KOPT-K1 (cell line): ENCODE measurements around the gene THAP10.
"Not testable (repeated sequence)": the region's sequence is repeated elsewhere in the genome, so short reads cannot be mapped to it uniquely, and the experiment has no call there.

Experiments used
- H3K27ac ChIP-seq: fragments of 200-600 bp; sonication (generic); 2 replicates; pipeline ENCODE4 v1.5.1; 2016; ENCODE audit warnings: antibody characterized with exemption, mild to moderate bottlenecking, low read depth, low read length; ENCODE audit not compliant: poor library complexity, severe bottlenecking
- H3K36me3 ChIP-seq: fragments of 200-600 bp; sonication (generic); 2 replicates; pipeline ENCODE4 v1.5.1; 2017; ENCODE audit warnings: antibody characterized with exemption, mild to moderate bottlenecking, low read length, moderate library complexity; ENCODE audit not compliant: insufficient read depth
- H3K9me3 ChIP-seq: fragments of 200-600 bp; sonication (generic); 2 replicates; pipeline ENCODE4 v1.5.1; 2017; ENCODE audit warnings: antibody characterized with exemption, low read length, mild to moderate bottlenecking; ENCODE audit not compliant: insufficient read depth, poor library complexity, severe bottlenecking

THAP10 gene

GRCh38 chr15:70867911-70868467 lies 24.2 kb downstream of the THAP10 start:
- no peaks in the 10 kb centered on the region for H3K36me3 ChIP-seq
- no peaks in the 10 kb centered on the region for H3K9me3 ChIP-seq
- H3K27ac ChIP-seq: no peak overlapping the region

GRCh38 chr15:70866982-70867641 lies 25.1 kb downstream of the THAP10 start:
- Histone ChIP-seq H3K36me3 (no peaks in the 10 kb centered on the region), H3K9me3 (no peaks in the 10 kb centered on the region), H3K27ac (no peak overlapping the region)

GRCh38 chr15:70863450-70864218 lies 28.6 kb downstream of the THAP10 start:
- Histone ChIP-seq H3K27ac (no peak overlapping the region), H3K9me3 (no peaks in the 10 kb centered on the region), H3K36me3 (no peaks in the 10 kb centered on the region)

GRCh38 chr15:70859998-70860397 lies 32.2 kb downstream of the THAP10 start:
- no peaks in the 10 kb centered on the region for H3K36me3 ChIP-seq
- H3K27ac ChIP-seq: no peak overlapping the region
- H3K9me3 ChIP-seq: no peaks in the 10 kb centered on the region

- no peak overlapping the region for H3K27ac ChIP-seq
- no peaks in the 10 kb centered on the region for H3K9me3 ChIP-seq
- H3K36me3 ChIP-seq: no peaks in the 10 kb centered on the region
These were observed 32.8 kb downstream of the THAP10 start for GRCh38 chr15:70859322-70859908.

- not testable (repeated sequence) for H3K27ac ChIP-seq, H3K36me3 ChIP-seq, H3K9me3 ChIP-seq
These were observed 33.5 kb downstream of the THAP10 start for GRCh38 chr15:70858614-70859321.

GRCh38 chr15:70857562-70858285 lies 34.5 kb downstream of the THAP10 start:
- H3K36me3 ChIP-seq: no peaks in the 10 kb centered on the region
- no peaks in the 10 kb centered on the region for H3K9me3 ChIP-seq
- H3K27ac ChIP-seq: no peak overlapping the region

GRCh38 chr15:70856884-70857561 lies 35.2 kb downstream of the THAP10 start:
- Histone ChIP-seq H3K27ac (no peak overlapping the region), H3K36me3 (no peaks in the 10 kb centered on the region), H3K9me3 (no peaks in the 10 kb centered on the region)

- no peak overlapping the region for H3K27ac ChIP-seq
- no peaks in the 10 kb centered on the region for H3K9me3 ChIP-seq
- H3K36me3 ChIP-seq: no peaks in the 10 kb centered on the region
These were observed 35.9 kb downstream of the THAP10 start for GRCh38 chr15:70856177-70856883.

GRCh38 chr15:70855764-70856163 lies 36.5 kb downstream of the THAP10 start:
- H3K36me3 ChIP-seq: no peaks in the 10 kb centered on the region
- H3K27ac ChIP-seq: no peak overlapping the region
- H3K9me3 ChIP-seq: no peaks in the 10 kb centered on the region

GRCh38 chr15:70854666-70854976 lies 37.6 kb downstream of the THAP10 start:
- no peak overlapping the region for H3K27ac ChIP-seq
- H3K9me3 ChIP-seq: no peaks in the 10 kb centered on the region
- no peaks in the 10 kb centered on the region for H3K36me3 ChIP-seq

- H3K36me3 ChIP-seq: no peaks in the 10 kb centered on the region
- no peaks in the 10 kb centered on the region for H3K9me3 ChIP-seq
- H3K27ac ChIP-seq: no peak within 1 kb of the TSS
These were observed 38.1 kb downstream of the THAP10 start, which contains the start of gene LARP6 for GRCh38 chr15:70853973-70854665. LARP6 (minus strand) TSS chr15:70854157; CDS start chr15:70854088, 69 bp downstream.

- Histone ChIP-seq H3K9me3 (no peaks in the 10 kb centered on the region), H3K27ac (no peak overlapping the region)
These were observed 38.8 kb downstream of the THAP10 start for GRCh38 chr15:70853318-70853972.

More at GRCh38 chr15:70853318-70853972, 38.8 kb downstream of the THAP10 start:
- H3K36me3 ChIP-seq: no peaks in the 10 kb centered on the region
